ENCODE results near the gene CALHM3.

- TF ChIP-seq, protein P1, sequence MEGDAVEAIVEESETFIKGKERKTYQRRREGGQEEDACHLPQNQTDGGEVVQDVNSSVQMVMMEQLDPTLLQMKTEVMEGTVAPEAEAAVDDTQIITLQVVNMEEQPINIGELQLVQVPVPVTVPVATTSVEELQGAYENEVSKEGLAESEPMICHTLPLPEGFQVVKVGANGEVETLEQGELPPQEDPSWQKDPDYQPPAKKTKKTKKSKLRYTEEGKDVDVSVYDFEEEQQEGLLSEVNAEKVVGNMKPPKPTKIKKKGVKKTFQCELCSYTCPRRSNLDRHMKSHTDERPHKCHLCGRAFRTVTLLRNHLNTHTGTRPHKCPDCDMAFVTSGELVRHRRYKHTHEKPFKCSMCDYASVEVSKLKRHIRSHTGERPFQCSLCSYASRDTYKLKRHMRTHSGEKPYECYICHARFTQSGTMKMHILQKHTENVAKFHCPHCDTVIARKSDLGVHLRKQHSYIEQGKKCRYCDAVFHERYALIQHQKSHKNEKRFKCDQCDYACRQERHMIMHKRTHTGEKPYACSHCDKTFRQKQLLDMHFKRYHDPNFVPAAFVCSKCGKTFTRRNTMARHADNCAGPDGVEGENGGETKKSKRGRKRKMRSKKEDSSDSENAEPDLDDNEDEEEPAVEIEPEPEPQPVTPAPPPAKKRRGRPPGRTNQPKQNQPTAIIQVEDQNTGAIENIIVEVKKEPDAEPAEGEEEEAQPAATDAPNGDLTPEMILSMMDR (IDR thresholded peaks at IDR 0.05; ENCODE audit: poor library complexity) = no peak
- no peak for TF ChIP-seq EZH2 (IDR thresholded peaks at IDR 0.05; ENCODE audit: borderline replicate concordance)
Observed at GRCh38 chr10:103455235-103455634, 23.8 kb downstream of the CALHM3 start.

Measured in hepatocyte (in vitro differentiated cells).